Measurements from ENCODE around the gene TLR6. TPM values are rescaled to one million over a fixed set of nuclear protein-coding genes. Genes with fewer than 3 reads are reported as not detected.

TLR6 gene
- total and polyA plus RNA-seq, 7 experiments from 2014 or later, result 1.00 to 8.8 (median 1.9) TPM; not detected in 2

DNA sequence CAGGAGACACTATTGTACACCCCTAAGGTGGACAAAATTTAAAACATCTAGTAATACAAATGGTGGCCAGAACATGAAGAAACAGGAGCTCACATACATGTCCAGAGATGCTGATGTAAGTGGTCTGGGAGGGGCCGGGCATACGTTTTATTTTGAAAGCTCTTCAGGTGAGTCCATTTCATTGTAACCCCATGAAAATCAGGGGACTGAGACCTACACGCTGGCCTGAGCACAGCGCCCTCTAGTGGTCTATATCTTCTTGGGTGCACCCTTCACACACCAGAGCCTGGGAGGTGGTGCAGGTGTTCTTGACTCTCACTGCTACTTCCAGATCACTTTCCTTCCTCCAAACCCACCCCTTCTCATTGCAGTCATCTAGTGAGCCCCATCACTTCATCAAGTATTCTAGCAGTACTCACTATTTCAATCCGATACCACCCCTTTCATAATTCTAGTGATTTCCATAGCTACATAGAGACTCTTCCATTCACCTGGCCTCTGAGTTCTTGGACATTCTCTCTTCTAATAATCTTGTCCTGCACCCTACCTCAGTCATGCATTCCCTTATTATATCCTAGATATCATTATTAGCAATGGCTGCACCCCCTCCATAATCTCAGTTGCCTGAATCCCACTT, 4.3 kb upstream of the TLR6 start:
- Histone ChIP-seq H3K27ac (ENCODE audit: low read depth, low read length) (no peak overlapping the region), H3K4me1 (ENCODE audit: control insufficient read depth in 2 of 2, insufficient read depth in 2 of 2, low read length in 2 of 2) (peaks cover 0 to 24% of the 10 kb centered on the region in 2 donors), H3K36me3 (ENCODE audit: control insufficient read depth in 2 of 3, insufficient read depth in 3 of 3, low read length in 3 of 3) (no peaks in the 10 kb centered on the region), H3K27me3 (ENCODE audit: control insufficient read depth in 2 of 2, insufficient read depth in 2 of 2, low read length in 2 of 2) (no peaks in the 10 kb centered on the region), H3K9me3 (ENCODE audit: control insufficient read depth in 2 of 3, low read length in 3 of 3) (no peaks in the 10 kb centered on the region), H3K4me3 (ENCODE audit: low read length) (no peak overlapping the region)
- POLR2A ChIA-PET, result no interaction called here
- Mint-ChIP-seq H3K4me1 (peaks cover 27 to 53% (median 48%) of the 10 kb centered on the region in 7 donors), H3K9me3 (peaks cover 0 to 3% (median 0%) of the 10 kb centered on the region in 11 donors), H3K27me3 (peaks cover 0 to 24% (median 8%) of the 10 kb centered on the region in 5 donors), H3K27ac (peak overlapping the region in 5 of 9 donors; percentile 20 to 60 (median 50)), H3K4me3 (no peak overlapping the region), H3K36me3 (peaks cover 0 to 2% (median 0%) of the 10 kb centered on the region in 5 donors)
- ATAC-seq (peak; percentile 50), DNase-seq (peak in 7 of 9 donors; percentile 37 to 57 (median 49))
- intact Hi-C loops (cut with micrococcal nuclease), result loop anchor here (1.0 kb wide), 1 partner anchor 102 kb away; no protein-coding TSS in a partner anchor
- CTCF ChIA-PET, result interaction anchor here (0.6 to 4.3 kb wide), 15 partner anchors 17 to 796 kb away, joined by 3 to 47 read pairs (median 4); partner anchors contain the start of gene TLR10

DNA sequence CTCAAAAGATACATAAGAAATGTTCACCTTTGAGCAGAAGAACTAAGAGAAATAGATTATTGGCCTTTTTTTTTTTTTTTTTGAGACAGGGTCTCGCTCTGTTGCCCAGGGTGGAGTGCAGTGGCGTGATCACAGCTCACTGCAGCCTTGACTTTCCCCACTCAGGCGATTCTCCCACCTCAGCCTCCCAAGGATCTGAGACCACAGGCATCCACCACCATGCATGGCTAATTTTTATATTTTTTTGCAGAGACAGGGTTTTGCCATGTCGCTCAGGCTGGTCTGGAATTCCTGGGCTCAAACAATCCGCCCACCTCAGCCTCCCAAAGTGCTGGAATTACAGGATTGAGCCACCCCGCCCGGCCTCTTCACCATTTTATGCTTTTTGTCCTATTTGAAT, 2.9 kb upstream of the TLR6 start:
- Mint-ChIP-seq H3K9me3 (peaks cover 0 to 2% (median 0%) of the 10 kb centered on the region in 11 donors), H3K36me3 (peaks cover 0 to 2% (median 0%) of the 10 kb centered on the region in 5 donors), H3K27me3 (peaks cover 0 to 24% (median 8%) of the 10 kb centered on the region in 5 donors), H3K4me3 (no peak overlapping the region), H3K4me1 (peaks cover 28 to 50% (median 46%) of the 10 kb centered on the region in 7 donors), H3K27ac (peak overlapping the region in 1 of 9 donors; percentile 91)
- ChIA-PET POLR2A (no interaction called here), CTCF (interaction anchor here (0.9 to 4.3 kb wide), 3 partner anchors 15 to 100 kb away, joined by 3 to 47 read pairs (median 6); no protein-coding TSS in a partner anchor)
- Histone ChIP-seq H3K27ac (ENCODE audit: low read depth, low read length) (no peak overlapping the region), H3K36me3 (ENCODE audit: control insufficient read depth in 2 of 3, insufficient read depth in 3 of 3, low read length in 3 of 3) (no peaks in the 10 kb centered on the region), H3K4me3 (ENCODE audit: low read length) (no peak overlapping the region), H3K27me3 (ENCODE audit: control insufficient read depth in 2 of 2, insufficient read depth in 2 of 2, low read length in 2 of 2) (no peaks in the 10 kb centered on the region), H3K4me1 (ENCODE audit: control insufficient read depth in 2 of 2, insufficient read depth in 2 of 2, low read length in 2 of 2) (peaks cover 0 to 26% of the 10 kb centered on the region in 2 donors), H3K9me3 (ENCODE audit: control insufficient read depth in 2 of 3, low read length in 3 of 3) (no peaks in the 10 kb centered on the region)
- no peak for ATAC-seq
- no peak for DNase-seq
- intact Hi-C loops (cut with micrococcal nuclease), result loop anchor here (5.0 to 10.0 kb wide), 3 partner anchors 183 to 1175 kb away; partner anchors contain the start of gene RELL1 (in 1 of the 2)

DNA sequence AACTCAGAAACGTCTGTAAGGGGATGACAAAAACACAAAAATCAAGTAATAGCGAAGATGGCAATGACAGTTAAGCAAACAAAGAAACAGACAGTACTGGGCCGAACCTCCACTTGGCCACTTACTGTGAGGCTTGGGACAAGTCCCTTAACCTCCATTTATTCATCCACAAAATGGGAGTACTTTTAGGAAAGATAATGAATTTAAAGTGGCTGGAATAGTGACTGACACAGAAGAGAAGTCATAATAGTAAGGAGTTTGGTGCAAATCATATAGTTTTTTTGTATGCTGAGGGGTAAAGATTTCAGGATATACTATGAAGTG, 1.4 kb upstream of the TLR6 start:
- intact Hi-C loops (cut with micrococcal nuclease), result loop anchor here (5.0 to 10.0 kb wide), 3 partner anchors 184 to 1173 kb away; partner anchors contain the start of gene RELL1 (in 1 of the 2)
- no peak overlapping the region for H3K4me3 ChIP-seq (ENCODE audit: low read length)
- DNase-seq (no peak), ATAC-seq (peak; percentile 33)
- peaks cover 0 to 2% (median 0%) of the 10 kb centered on the region in 5 donors for H3K36me3 Mint-ChIP-seq
- H3K9me3 ChIP-seq (ENCODE audit: control insufficient read depth in 2 of 3, low read length in 3 of 3), result no peaks in the 10 kb centered on the region
- H3K9me3 Mint-ChIP-seq, result peaks cover 0 to 3% (median 0%) of the 10 kb centered on the region in 11 donors
- peak overlapping the region in 6 of 10 donors; percentile 41 to 79 (median 71) for H3K4me3 Mint-ChIP-seq
- H3K27me3 ChIP-seq (ENCODE audit: control insufficient read depth in 2 of 2, insufficient read depth in 2 of 2, low read length in 2 of 2), result no peaks in the 10 kb centered on the region
- peaks cover 0 to 26% of the 10 kb centered on the region in 2 donors for H3K4me1 ChIP-seq (ENCODE audit: control insufficient read depth in 2 of 2, insufficient read depth in 2 of 2, low read length in 2 of 2)
- no peak overlapping the region for H3K27ac ChIP-seq (ENCODE audit: low read depth, low read length)
- H3K36me3 ChIP-seq (ENCODE audit: control insufficient read depth in 2 of 3, insufficient read depth in 3 of 3, low read length in 3 of 3), result no peaks in the 10 kb centered on the region
- H3K27me3 Mint-ChIP-seq, result peaks cover 0 to 13% (median 0%) of the 10 kb centered on the region in 5 donors
- H3K4me1 Mint-ChIP-seq, result peaks cover 28 to 55% (median 47%) of the 10 kb centered on the region in 7 donors
- ChIA-PET POLR2A (no interaction called here), CTCF (interaction anchor here (0.7 to 4.3 kb wide), 3 partner anchors 22 to 276 kb away, joined by 3 to 47 read pairs (median 5); no protein-coding TSS in a partner anchor)
- peak overlapping the region; percentile 16 to 91 (median 87) for H3K27ac Mint-ChIP-seq

DNA sequence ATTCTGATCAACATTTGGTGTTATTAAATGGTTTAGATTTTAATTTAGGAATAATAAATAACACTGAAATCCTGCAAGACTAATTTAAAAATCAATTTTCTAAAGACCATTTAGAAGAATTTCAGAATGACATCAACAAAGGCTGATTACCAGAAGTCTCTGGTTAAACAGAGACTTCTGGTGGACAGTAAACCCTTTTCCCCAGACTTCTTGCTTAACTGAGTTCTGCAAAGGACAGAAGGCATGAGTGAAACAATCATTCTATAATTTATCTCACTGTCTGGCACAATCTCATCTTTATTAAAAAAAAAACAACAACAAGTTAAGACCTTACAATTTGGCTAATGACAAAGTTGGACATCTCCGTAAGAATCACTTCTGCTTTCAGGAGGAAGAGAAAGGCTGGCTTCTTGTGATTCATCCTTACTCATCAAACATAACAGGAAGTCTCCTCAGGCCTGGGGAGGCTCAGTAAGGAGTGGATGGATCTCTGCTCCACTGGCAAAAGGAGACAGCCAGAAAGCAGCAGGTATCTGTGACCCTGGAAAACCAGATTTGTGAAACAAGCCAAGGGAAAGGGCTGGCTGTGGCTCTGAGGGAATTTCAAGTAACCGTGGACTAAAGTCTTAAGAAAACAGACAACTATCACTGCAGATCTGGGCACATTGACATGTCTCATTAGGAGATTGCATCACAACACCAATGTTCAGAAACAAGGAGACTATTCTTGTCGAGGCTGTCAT, 908 bp upstream of the TLR6 start:
- peaks cover 0 to 3% (median 0%) of the 10 kb centered on the region in 11 donors for H3K9me3 Mint-ChIP-seq
- peaks cover 28 to 55% (median 47%) of the 10 kb centered on the region in 7 donors for H3K4me1 Mint-ChIP-seq
- ATAC-seq, result peak; percentile 61
- POLR2A ChIA-PET, result no interaction called here
- Histone ChIP-seq H3K36me3 (ENCODE audit: control insufficient read depth in 2 of 3, insufficient read depth in 3 of 3, low read length in 3 of 3) (no peaks in the 10 kb centered on the region), H3K27ac (ENCODE audit: low read depth, low read length) (no peak overlapping the region), H3K4me1 (ENCODE audit: control insufficient read depth in 2 of 2, insufficient read depth in 2 of 2, low read length in 2 of 2) (peaks cover 0 to 26% of the 10 kb centered on the region in 2 donors), H3K4me3 (ENCODE audit: low read length) (no peak overlapping the region), H3K9me3 (ENCODE audit: control insufficient read depth in 2 of 3, low read length in 3 of 3) (no peaks in the 10 kb centered on the region), H3K27me3 (ENCODE audit: control insufficient read depth in 2 of 2, insufficient read depth in 2 of 2, low read length in 2 of 2) (no peaks in the 10 kb centered on the region)
- peaks cover 0 to 7% (median 0%) of the 10 kb centered on the region in 5 donors for H3K36me3 Mint-ChIP-seq
- H3K27me3 Mint-ChIP-seq, result peaks cover 0 to 9% (median 0%) of the 10 kb centered on the region in 5 donors
- peak overlapping the region; percentile 16 to 91 (median 90) for H3K27ac Mint-ChIP-seq
- peak in 1 of 9 donors; percentile 33 for DNase-seq
- intact Hi-C loops (cut with micrococcal nuclease), result loop anchor here (2.0 to 10.0 kb wide), 6 partner anchors 75 to 1173 kb away; partner anchors contain the start of genes RELL1 (in 1 of the 2) and TLR10 (in 1 of the 2)
- peak overlapping the region in 9 of 10 donors; percentile 23 to 79 (median 62) for H3K4me3 Mint-ChIP-seq
- CTCF ChIA-PET, result interaction anchor here (0.7 kb wide), 3 partner anchors 13 to 75 kb away, joined by 3 read pairs; partner anchors contain the start of gene TLR10

GRCh38 chr4:38856046-38856445, 571 bp downstream of the TLR6 start:
- H3K36me3 Mint-ChIP-seq, result peaks cover 0 to 20% (median 0%) of the 10 kb centered on the region in 5 donors
- Histone ChIP-seq H3K27me3 (ENCODE audit: control insufficient read depth in 2 of 2, insufficient read depth in 2 of 2, low read length in 2 of 2) (no peaks in the 10 kb centered on the region), H3K36me3 (ENCODE audit: control insufficient read depth in 2 of 3, insufficient read depth in 3 of 3, low read length in 3 of 3) (no peaks in the 10 kb centered on the region), H3K4me3 (ENCODE audit: low read length) (peak overlapping the region; percentile 14), H3K9me3 (ENCODE audit: control insufficient read depth in 2 of 3, low read length in 3 of 3) (no peaks in the 10 kb centered on the region), H3K27ac (ENCODE audit: low read depth, low read length) (peak overlapping the region; percentile 49), H3K4me1 (ENCODE audit: control insufficient read depth in 2 of 2, insufficient read depth in 2 of 2, low read length in 2 of 2) (peaks cover 0 to 26% of the 10 kb centered on the region in 2 donors)
- ATAC-seq (peak; percentile 27), DNase-seq (no peak)
- intact Hi-C loops (cut with micrococcal nuclease), result loop anchor here (1.0 to 10.0 kb wide), 18 partner anchors 19 to 1199 kb away; partner anchors contain the start of genes TLR1 (in 2 of the 2), RELL1 (in 1 of the 2), TBC1D1 (in 1 of the 2) and TLR10 (in 1 of the 2)
- CTCF ChIA-PET, result interaction anchor here (0.6 to 2.8 kb wide), 5 partner anchors 52 to 781 kb away, joined by 3 to 22 read pairs (median 6); partner anchors contain the start of genes TLR1 and TLR10
- POLR2A ChIA-PET, result interaction anchor here (0.9 to 1.7 kb wide), 4 partner anchors 25 to 52 kb away, joined by 3 to 6 read pairs (median 4); partner anchors contain the start of gene TLR1
- H3K27ac Mint-ChIP-seq, result peak overlapping the region; percentile 76 to 93 (median 88)
- H3K27me3 Mint-ChIP-seq, result peaks cover 0 to 2% (median 0%) of the 10 kb centered on the region in 5 donors
- peaks cover 0 to 11% (median 3%) of the 10 kb centered on the region in 11 donors for H3K9me3 Mint-ChIP-seq
- peaks cover 26 to 45% (median 39%) of the 10 kb centered on the region in 7 donors for H3K4me1 Mint-ChIP-seq
- H3K4me3 Mint-ChIP-seq, result peak overlapping the region in 9 of 10 donors; percentile 42 to 81 (median 66)

Measured in naive thymus-derived CD4-positive, alpha-beta T cell (primary cell).